GM12878 (cell line): ENCODE results near the gene NCKAP5. TPM values are rescaled to one million over a fixed set of nuclear protein-coding genes. Genes with fewer than 3 reads are reported as not detected.

Source experiments
- ATAC-seq: fragments of 200-7000 bp; cut with Tn5 transposase; 3 replicates; pipeline ENCODE4 v1.9.1; 2020; ENCODE audit warnings: mild to moderate bottlenecking, moderate library complexity
- BruUV-seq: library from RNA; stranded (reverse); fragments of 400-500 nt; replicated peaks from 2 replicates; lab custom pipeline; 2021; lab: Mats Ljungman, UMichigan
- CTCF ChIA-PET: fragments of 300-600 bp; sonication (Branson Sonifier 250); formaldehyde crosslinking; extraction: SDS; loops from one replicate; lab custom pipeline; 2021; ENCODE audit warnings: inconsistent platforms; lab: Yijun Ruan, JAX
- POLR2A ChIA-PET: fragments of 350-600 bp; formaldehyde crosslinking; extraction: SDS; loops from one replicate; lab custom pipeline; 2021; ENCODE audit warnings: inconsistent platforms; lab: Charles Lee
- RAD21 ChIA-PET: fragments of 300-600 bp; sonication (Branson Sonifier 250); formaldehyde crosslinking; loops from one replicate; lab custom pipeline; 2023; ENCODE audit warnings: antibody characterized with exemption; ENCODE audit not compliant: unreplicated experiment; lab: Charles Lee
- SMC1A ChIA-PET: fragments of 300-600 bp; sonication (Branson Sonifier 250); formaldehyde crosslinking; loops from one replicate; lab custom pipeline; 2023; ENCODE audit not compliant: unreplicated experiment, uncharacterized antibody; lab: Charles Lee
- DNase-seq: peaks from one replicate; pipeline ENCODE4 v3.0.0-alpha.2; 2011; ENCODE audit warnings: low read depth, low spot score
- FAIRE-seq: peaks from 3 replicates; lab custom pipeline; 2011; peaks lifted over from hg19 to GRCh38; lab: Jason Lieb, UNC
- H2AFZ ChIP-seq: 2 replicates; pipeline ENCODE4 v1.6.0; 2011; ENCODE audit warnings: low read depth, low read length, control low read depth; ENCODE audit not compliant: control insufficient read depth
- H3K27ac ChIP-seq: 2 replicates; pipeline ENCODE4 v1.5.1; 2011; ENCODE audit warnings: control low read depth; ENCODE audit not compliant: control insufficient read depth, insufficient read depth
- H3K27me3 ChIP-seq, 2 experiments: replicated peaks in 1 of 2; 2 replicates each; pipeline versions ENCODE4 v1.6.0 to v1.6.1; 2011; ENCODE audit warnings: low read length in 1 of 2; ENCODE audit not compliant: control insufficient read depth in 2 of 2, insufficient read depth in 2 of 2
- H3K36me3 ChIP-seq, 2 experiments: 2 replicates each; pipeline ENCODE4 v1.5.1; 2011; ENCODE audit warnings: low read length in 1 of 2; ENCODE audit not compliant: control insufficient read depth in 2 of 2, insufficient read depth in 2 of 2
- H3K4me1 ChIP-seq: 2 replicates; pipeline ENCODE4 v1.6.1; 2011; ENCODE audit warnings: mild to moderate bottlenecking, low read length, moderate library complexity, mixed read lengths; ENCODE audit not compliant: control insufficient read depth, insufficient read depth
- H3K4me2 ChIP-seq: 2 replicates; pipeline ENCODE4 v1.6.0; 2011; ENCODE audit warnings: control low read depth; ENCODE audit not compliant: control insufficient read depth, insufficient read depth
- H3K4me3 ChIP-seq: fragments of 200-600 bp; sonication (generic); 2 replicates; pipeline ENCODE4 v1.5.1; 2016
- H3K79me2 ChIP-seq: 2 replicates; pipeline ENCODE4 v1.6.0; 2011; ENCODE audit warnings: low read length; ENCODE audit not compliant: control insufficient read depth, insufficient read depth
- H3K9ac ChIP-seq: 2 replicates; pipeline ENCODE4 v1.8.0; 2011; ENCODE audit warnings: low read length, control low read depth, mixed read lengths; ENCODE audit not compliant: control insufficient read depth, insufficient read depth
- H3K9me3 ChIP-seq: replicated peaks from 3 replicates; pipeline ENCODE4 v1.5.1; 2011; ENCODE audit warnings: mild to moderate bottlenecking, low read length; ENCODE audit not compliant: control insufficient read depth, insufficient read depth
- H4K20me1 ChIP-seq: 2 replicates; pipeline ENCODE4 v1.6.0; 2011; ENCODE audit not compliant: control insufficient read depth, insufficient read depth
- SMC3 ChIP-seq: IDR thresholded peaks from 2 replicates; pipeline ENCODE4 v1.6.1; 2011; ENCODE audit warnings: low read length, improper control_type of control experiment, borderline replicate concordance
- WGBS: methylation state at CpG from one replicate; pipeline ENCODE4 v1.1.6; 2016; ENCODE audit warnings: low lambda C conversion rate; ENCODE audit not compliant: insufficient replicate concordance, insufficient coverage; ENCODE audit errors: missing lambda C conversion rate; 5-methylcytosine and 5-hydroxymethylcytosine counted together
- in situ Hi-C: fragments of 300-500 bp; cut with MboI; formaldehyde crosslinking; loops from 9 replicates; pipeline ENCODE4 v1.14.3; 2018; ENCODE audit warnings: mixed read lengths
- intact Hi-C: fragments of 100-400 bp; cut with micrococcal nuclease; formaldehyde crosslinking; loops from one replicate; pipeline ENCODE4 v1.14.2; 2022; ENCODE audit not compliant: unreplicated experiment
- polyA plus RNA-seq, 11 experiments: library from polyadenylated mRNA; depleted of rRNA in 4 of 11; unstranded in 6 of 11; stranded (reverse) in 5 of 11; fragments of >200 nt; fragmentation: Nextera tagmentation in 4 of 11; fragmentation: Illumina TruSeq in 1 of 11; extraction: Ambion mirVana in 4 of 11; extraction: Trizol in 1 of 11; gene quantifications; 1 replicate in 1 of 11; 2 replicates in 10 of 11; pipeline versions ENCODE4 v1.2.1 to v1.2.3, GENCODE V29; 2011 to 2016; ENCODE audit warnings: inconsistent platforms in 2 of 11, missing spikeins in 2 of 11, low read depth in 1 of 11
- total RNA-seq, 4 experiments: library from RNA; depleted of rRNA in 3 of 4; stranded (reverse); fragments of >200 nt in 3 of 4; fragmentation: Illumina TruSeq in 1 of 4; extraction: Trizol in 1 of 4; gene quantifications; 2 replicates each; pipeline versions ENCODE4 v1.2.1 to v1.2.3, GENCODE V29; 2013 to 2021
- TF ChIP-seq, protein P1 (sequence below): fragments of 450-650 bp; IDR thresholded peaks from 2 replicates; pipeline ENCODE4 v1.6.1; 2017; ENCODE audit warnings: borderline replicate concordance
- TF ChIP-seq, protein P2 (sequence below), 3 experiments: IDR thresholded peaks in 2 of 3; conservative IDR thresholded peaks in 1 of 3; 2 replicates each; pipeline ENCODE4 v1.5.1; 2011; ENCODE audit warnings: low read depth in 3 of 3, low read length in 3 of 3, mild to moderate bottlenecking in 3 of 3, control low read depth in 2 of 3, moderate library complexity in 2 of 3, inconsistent platforms in 1 of 3, mixed read lengths in 1 of 3; ENCODE audit not compliant: control insufficient read depth in 2 of 3, insufficient read depth in 1 of 3; ENCODE audit errors: extremely low read depth in 1 of 3

NCKAP5 gene
- total and polyA plus RNA-seq, 10 of the 15 experiments (the other 5 are each of a cell fraction or from before 2014, with no cell fraction given), result 0.06 to 0.44 (median 0.16) TPM

- intact Hi-C loops, result loop anchor here (1.0 kb wide), 1 partner anchor 298 kb away; no protein-coding TSS in a partner anchor
- H3K4me3 ChIP-seq, result no peak overlapping the region
- no peaks in the 10 kb centered on the region for H3K4me1 ChIP-seq
- POLR2A ChIA-PET, result interaction anchor here (0.6 to 0.7 kb wide), 2 partner anchors 114 to 664 kb away, joined by 3 to 4 read pairs; no protein-coding TSS in a partner anchor
- no peak overlapping the region for H2AFZ ChIP-seq
- no peak for FAIRE-seq
- H3K9ac ChIP-seq, result no peak overlapping the region
- no peaks in the 10 kb centered on the region for H3K36me3 ChIP-seq
- DNase-seq, result no peak
- H3K27ac ChIP-seq, result no peak overlapping the region
- WGBS, result 13% methylated on average over 2 of the region's 2 CpGs
- H3K27me3 ChIP-seq, result no peaks in the 10 kb centered on the region; a peak in 1 of 4 replicates
- no peak overlapping the region for H3K4me2 ChIP-seq
- TF ChIP-seq, protein P1, sequence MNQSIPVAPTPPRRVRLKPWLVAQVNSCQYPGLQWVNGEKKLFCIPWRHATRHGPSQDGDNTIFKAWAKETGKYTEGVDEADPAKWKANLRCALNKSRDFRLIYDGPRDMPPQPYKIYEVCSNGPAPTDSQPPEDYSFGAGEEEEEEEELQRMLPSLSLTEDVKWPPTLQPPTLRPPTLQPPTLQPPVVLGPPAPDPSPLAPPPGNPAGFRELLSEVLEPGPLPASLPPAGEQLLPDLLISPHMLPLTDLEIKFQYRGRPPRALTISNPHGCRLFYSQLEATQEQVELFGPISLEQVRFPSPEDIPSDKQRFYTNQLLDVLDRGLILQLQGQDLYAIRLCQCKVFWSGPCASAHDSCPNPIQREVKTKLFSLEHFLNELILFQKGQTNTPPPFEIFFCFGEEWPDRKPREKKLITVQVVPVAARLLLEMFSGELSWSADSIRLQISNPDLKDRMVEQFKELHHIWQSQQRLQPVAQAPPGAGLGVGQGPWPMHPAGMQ, result no peak
- TF ChIP-seq SMC3, result peak; percentile 43; the same call in 1 of the 2 replicates
- TF ChIP-seq, protein P2, sequence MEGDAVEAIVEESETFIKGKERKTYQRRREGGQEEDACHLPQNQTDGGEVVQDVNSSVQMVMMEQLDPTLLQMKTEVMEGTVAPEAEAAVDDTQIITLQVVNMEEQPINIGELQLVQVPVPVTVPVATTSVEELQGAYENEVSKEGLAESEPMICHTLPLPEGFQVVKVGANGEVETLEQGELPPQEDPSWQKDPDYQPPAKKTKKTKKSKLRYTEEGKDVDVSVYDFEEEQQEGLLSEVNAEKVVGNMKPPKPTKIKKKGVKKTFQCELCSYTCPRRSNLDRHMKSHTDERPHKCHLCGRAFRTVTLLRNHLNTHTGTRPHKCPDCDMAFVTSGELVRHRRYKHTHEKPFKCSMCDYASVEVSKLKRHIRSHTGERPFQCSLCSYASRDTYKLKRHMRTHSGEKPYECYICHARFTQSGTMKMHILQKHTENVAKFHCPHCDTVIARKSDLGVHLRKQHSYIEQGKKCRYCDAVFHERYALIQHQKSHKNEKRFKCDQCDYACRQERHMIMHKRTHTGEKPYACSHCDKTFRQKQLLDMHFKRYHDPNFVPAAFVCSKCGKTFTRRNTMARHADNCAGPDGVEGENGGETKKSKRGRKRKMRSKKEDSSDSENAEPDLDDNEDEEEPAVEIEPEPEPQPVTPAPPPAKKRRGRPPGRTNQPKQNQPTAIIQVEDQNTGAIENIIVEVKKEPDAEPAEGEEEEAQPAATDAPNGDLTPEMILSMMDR (IDR thresholded peaks at IDR 0.05 in 2 of 3, conservative IDR thresholded peaks at IDR 0.05 in 1 of 3; ENCODE audit: control insufficient read depth in 2 of 3, extremely low read depth in 1 of 3, insufficient read depth in 1 of 3, low read depth in 3 of 3, low read length in 3 of 3), result peak in 1 of 3 experiments; percentile 41; a peak in 2 of 6 replicates
- SMC1A ChIA-PET, result interaction anchor here (0.6 to 3.9 kb wide), 16 partner anchors 11 to 1352 kb away, joined by 3 to 45 read pairs (median 4); partner anchors contain the start of gene NCKAP5
- no peaks in the 10 kb centered on the region for H3K9me3 ChIP-seq
- no peaks in the 10 kb centered on the region for H3K79me2 ChIP-seq
- ATAC-seq, result peak; percentile 46; the same call in 1 of the 3 replicates
- no TSS peak for BruUV-seq
- in situ Hi-C loops, result no loop called here
- H4K20me1 ChIP-seq, result no peaks in the 10 kb centered on the region
- RAD21 ChIA-PET, result interaction anchor here (0.7 to 4.8 kb wide), 8 partner anchors 20 to 517 kb away, joined by 3 to 38 read pairs (median 3); no protein-coding TSS in a partner anchor
- CTCF ChIA-PET, result interaction anchor here (0.6 to 3.9 kb wide), 16 partner anchors 9 to 586 kb away, joined by 3 to 58 read pairs (median 4); no protein-coding TSS in a partner anchor
Observed at GRCh38 chr2:133262893-133263292, 305.4 kb downstream of the NCKAP5 start.
